Caki2 (cell line): ENCODE results near the gene VIPR2. TPM values are rescaled to one million over a fixed set of nuclear protein-coding genes. Genes with fewer than 3 reads are reported as not detected.

Experiments used
- DNase-seq: peaks from one replicate; pipeline ENCODE4 v3.0.0-alpha.2; 2015; ENCODE audit warnings: low read depth
- in situ Hi-C: cut with HindIII; loops from 2 replicates; pipeline ENCODE4 v1.10.0; 2016; ENCODE audit warnings: low sequenced_read_pairs, low pct_unique_long_range_greater_than_20kb, mixed read lengths
- total RNA-seq: library from RNA; depleted of rRNA; stranded (reverse); fragments of >200 nt; shearing (Covaris generic); gene quantifications from 2 replicates; pipeline ENCODE4 v1.2.3, GENCODE V29; 2014; ENCODE audit warnings: low replicate concordance

VIPR2 gene
- total RNA-seq, 1 experiment from 2014 or later: not detected

GRCh38 chr7:159160450-159160849, 15.8 kb upstream of the VIPR2 start:
- in situ Hi-C loops: no loop called here
- DNase-seq: no peak

GRCh38 chr7:159159731-159160130, 15.1 kb upstream of the VIPR2 start:
- DNase-seq: no peak
- in situ Hi-C loops: no loop called here

GRCh38 chr7:159158888-159159405, 14.3 kb upstream of the VIPR2 start:
- in situ Hi-C loops: no loop called here
- DNase-seq: no peak

- no peak for DNase-seq
- in situ Hi-C loops: no loop called here
Observed at GRCh38 chr7:159158125-159158887, 13.6 kb upstream of the VIPR2 start.

- in situ Hi-C loops: no loop called here
- DNase-seq: no peak
Observed at GRCh38 chr7:159157714-159158113, 13.0 kb upstream of the VIPR2 start.

- no peak for DNase-seq
- in situ Hi-C loops: no loop called here
Observed at GRCh38 chr7:159156436-159157245, 12.0 kb upstream of the VIPR2 start.

GRCh38 chr7:159155410-159155809, 10.7 kb upstream of the VIPR2 start:
- in situ Hi-C loops: no loop called here

GRCh38 chr7:159154243-159154642, 9.6 kb upstream of the VIPR2 start:
- in situ Hi-C loops: no loop called here
- DNase-seq: no peak

More at GRCh38 chr7:159155410-159155809, 10.7 kb upstream of the VIPR2 start:
- no peak for DNase-seq

- DNase-seq: no peak
- in situ Hi-C loops: no loop called here
Observed at GRCh38 chr7:159153511-159153910, 8.8 kb upstream of the VIPR2 start.

- no peak for DNase-seq
- in situ Hi-C loops: no loop called here
Observed at GRCh38 chr7:159152816-159153215, 8.1 kb upstream of the VIPR2 start.

GRCh38 chr7:159151231-159151630, 6.6 kb upstream of the VIPR2 start:
- DNase-seq: no peak
- in situ Hi-C loops: no loop called here

- in situ Hi-C loops: no loop called here
- no peak for DNase-seq
Observed at GRCh38 chr7:159149488-159149887, 4.8 kb upstream of the VIPR2 start.

- no peak for DNase-seq
- in situ Hi-C loops: no loop called here
Observed at GRCh38 chr7:159148430-159149395, 4.0 kb upstream of the VIPR2 start.

GRCh38 chr7:159147687-159148086, 3.0 kb upstream of the VIPR2 start:
- in situ Hi-C loops: no loop called here

GRCh38 chr7:159147246-159147645, 2.6 kb upstream of the VIPR2 start:
- in situ Hi-C loops: no loop called here
- DNase-seq: no peak

More at GRCh38 chr7:159147687-159148086, 3.0 kb upstream of the VIPR2 start:
- DNase-seq: no peak

GRCh38 chr7:159146084-159146858, 1.6 kb upstream of the VIPR2 start:
- DNase-seq: no peak
- in situ Hi-C loops: no loop called here

GRCh38 chr7:159145490-159145855, 806 bp upstream of the VIPR2 start:
- no peak for DNase-seq
- in situ Hi-C loops: no loop called here
